ENCODE measurements around the gene PLOD1. TPM values are rescaled to one million over a fixed set of nuclear protein-coding genes. Genes with fewer than 3 reads are reported as not detected.
A peak's percentile ranks its signal among the peaks of the same experiment; 100 is the strongest.
"Not testable (repeated sequence)": the region's sequence is repeated elsewhere in the genome, so short reads cannot be mapped to it uniquely, and the experiment has no call there.

PLOD1 gene
- polyA plus RNA-seq (ENCODE audit: low read depth in 6 of 6), result 10 to 100 TPM in 1 of 6 donors, 1 to 10 TPM in 5; 4.9 to 10.4 (median 6.6) TPM

GRCh38 chr1:11934302-11935056 is at the start of gene PLOD1:
Gene PLOD1, plus strand, starts transcription at chr1:11934717. Its CDS starts 63 bp downstream, at chr1:11934780.
- Mint-ChIP-seq H3K36me3 (no peaks in the 10 kb centered on the region), H3K27ac (peak within 1 kb of the TSS in 3 of 6 donors; percentile 60 to 90 (median 85)), H3K4me3 (peak within 1 kb of the TSS; percentile 74 to 93 (median 88)), H3K4me1 (peaks cover 0 to 21% (median 0%) of the 10 kb centered on the region in 3 donors), H3K9me3 (no peaks in the 10 kb centered on the region), H3K27me3 (no peaks in the 10 kb centered on the region)
- ATAC-seq (ENCODE audit: low read depth in 2 of 2) (peak; percentile 99), DNase-seq (peak; percentile 69)

- Mint-ChIP-seq H3K27me3 (peaks cover 9 to 36% (median 18%) of the 10 kb centered on the region in 3 donors), H3K4me1 (no peaks in the 10 kb centered on the region), H3K4me3 (no peak overlapping the region), H3K9me3 (no peaks in the 10 kb centered on the region), H3K36me3 (no peaks in the 10 kb centered on the region), H3K27ac (no peak overlapping the region)
- DNase-seq (no peak), ATAC-seq (ENCODE audit: low read depth in 2 of 2) (no peak)
Observed at GRCh38 chr1:11885916-11886315, 48.6 kb upstream of the PLOD1 start.

GRCh38 chr1:11886986-11887665 is 47.4 kb upstream of the PLOD1 start:
- Mint-ChIP-seq H3K27me3 (peaks cover 9 to 27% (median 10%) of the 10 kb centered on the region in 3 donors), H3K4me1 (no peaks in the 10 kb centered on the region), H3K9me3 (no peaks in the 10 kb centered on the region), H3K27ac (no peak overlapping the region), H3K36me3 (no peaks in the 10 kb centered on the region), H3K4me3 (no peak overlapping the region)
- no peak for ATAC-seq (ENCODE audit: low read depth in 2 of 2)
- no peak for DNase-seq

- Mint-ChIP-seq H3K9me3 (no peaks in the 10 kb centered on the region), H3K27me3 (peaks cover 9 to 24% (median 13%) of the 10 kb centered on the region in 3 donors), H3K27ac (no peak overlapping the region), H3K4me1 (no peaks in the 10 kb centered on the region), H3K4me3 (no peak overlapping the region), H3K36me3 (no peaks in the 10 kb centered on the region)
- no peak for ATAC-seq (ENCODE audit: low read depth in 2 of 2)
- no peak for DNase-seq
Observed at GRCh38 chr1:11887666-11888007, 46.9 kb upstream of the PLOD1 start.

GRCh38 chr1:11888206-11888876 is 46.2 kb upstream of the PLOD1 start:
- Mint-ChIP-seq H3K36me3 (no peaks in the 10 kb centered on the region), H3K4me3 (no peak overlapping the region), H3K27ac (no peak overlapping the region), H3K4me1 (no peaks in the 10 kb centered on the region), H3K9me3 (no peaks in the 10 kb centered on the region), H3K27me3 (peaks cover 8 to 17% (median 9%) of the 10 kb centered on the region in 3 donors)
- DNase-seq (no peak), ATAC-seq (ENCODE audit: low read depth in 2 of 2) (no peak)

GRCh38 chr1:11888877-11889208 is 45.7 kb upstream of the PLOD1 start:
- Mint-ChIP-seq H3K4me3 (no peak overlapping the region), H3K36me3 (no peaks in the 10 kb centered on the region)
- no peak for ATAC-seq (ENCODE audit: low read depth in 2 of 2)

GRCh38 chr1:11891433-11892186 is 42.9 kb upstream of the PLOD1 start:
- no peak for ATAC-seq (ENCODE audit: low read depth in 2 of 2)
- H3K9me3 Mint-ChIP-seq, result no peaks in the 10 kb centered on the region
- no peak for DNase-seq
- H3K27me3 Mint-ChIP-seq, result peaks cover 13 to 35% (median 24%) of the 10 kb centered on the region in 3 donors
- no peak overlapping the region for H3K27ac Mint-ChIP-seq
- H3K36me3 Mint-ChIP-seq, result no peaks in the 10 kb centered on the region
- H3K4me1 Mint-ChIP-seq, result peaks cover 5 to 8% (median 5%) of the 10 kb centered on the region in 3 donors
- H3K4me3 Mint-ChIP-seq, result no peak overlapping the region

More at GRCh38 chr1:11888877-11889208, 45.7 kb upstream of the PLOD1 start:
- DNase-seq, result no peak
- H3K4me1 Mint-ChIP-seq, result peaks cover 2 to 4% (median 3%) of the 10 kb centered on the region in 3 donors
- no peak overlapping the region for H3K27ac Mint-ChIP-seq
- no peaks in the 10 kb centered on the region for H3K9me3 Mint-ChIP-seq
- H3K27me3 Mint-ChIP-seq, result peaks cover 10 to 19% (median 11%) of the 10 kb centered on the region in 3 donors

GRCh38 chr1:11893907-11894251 is 40.6 kb upstream of the PLOD1 start:
- Mint-ChIP-seq H3K4me3 (no peak overlapping the region), H3K36me3 (no peaks in the 10 kb centered on the region), H3K27ac (no peak overlapping the region), H3K9me3 (peaks cover 0 to 3% (median 0%) of the 10 kb centered on the region in 7 donors), H3K27me3 (peaks cover 20 to 51% (median 27%) of the 10 kb centered on the region in 3 donors), H3K4me1 (peaks cover 5 to 8% (median 5%) of the 10 kb centered on the region in 3 donors)
- ATAC-seq (ENCODE audit: low read depth in 2 of 2), result peak; percentile 88 to 92
- peak; percentile 61 for DNase-seq

- H3K27ac Mint-ChIP-seq; H3K9me3 Mint-ChIP-seq; H3K36me3 Mint-ChIP-seq; H3K4me3 Mint-ChIP-seq; ATAC-seq (ENCODE audit: low read depth in 2 of 2); DNase-seq; H3K4me1 Mint-ChIP-seq: not testable (repeated sequence)
- H3K27me3 Mint-ChIP-seq, result peaks cover 26 to 57% (median 33%) of the 10 kb centered on the region in 3 donors
Observed at GRCh38 chr1:11894501-11894900, 40.0 kb upstream of the PLOD1 start.

- no peak for ATAC-seq (ENCODE audit: low read depth in 2 of 2)
- H3K27me3 Mint-ChIP-seq, result peaks cover 17 to 57% (median 30%) of the 10 kb centered on the region in 3 donors
- H3K27ac Mint-ChIP-seq, result no peak overlapping the region
- no peak for DNase-seq
- peaks cover 5 to 8% (median 5%) of the 10 kb centered on the region in 3 donors for H3K4me1 Mint-ChIP-seq
- no peaks in the 10 kb centered on the region for H3K36me3 Mint-ChIP-seq
- H3K9me3 Mint-ChIP-seq, result peaks cover 0 to 3% (median 0%) of the 10 kb centered on the region in 7 donors
- H3K4me3 Mint-ChIP-seq, result no peak overlapping the region
Observed at GRCh38 chr1:11898086-11898785, 36.3 kb upstream of the PLOD1 start.

- Mint-ChIP-seq H3K27me3 (peaks cover 15 to 54% (median 26%) of the 10 kb centered on the region in 3 donors), H3K27ac (peak overlapping the region in 1 of 6 donors; percentile 49), H3K9me3 (peaks cover 0 to 3% (median 0%) of the 10 kb centered on the region in 7 donors), H3K36me3 (no peaks in the 10 kb centered on the region), H3K4me1 (peaks cover 2 to 3% (median 2%) of the 10 kb centered on the region in 3 donors), H3K4me3 (no peak overlapping the region)
- no peak for DNase-seq
- ATAC-seq (ENCODE audit: low read depth in 2 of 2), result peak in 1 of 2 donors; percentile 30
Observed at GRCh38 chr1:11898831-11899467, 35.6 kb upstream of the PLOD1 start.

GRCh38 chr1:11901446-11901845 is 33.1 kb upstream of the PLOD1 start:
- not testable (repeated sequence) for H3K4me3 Mint-ChIP-seq; H3K36me3 Mint-ChIP-seq; H3K4me1 Mint-ChIP-seq; ATAC-seq (ENCODE audit: low read depth in 2 of 2); H3K27ac Mint-ChIP-seq; H3K9me3 Mint-ChIP-seq; DNase-seq
- H3K27me3 Mint-ChIP-seq, result peaks cover 13 to 34% (median 13%) of the 10 kb centered on the region in 3 donors
